ENCODE measurements around the gene ANKLE1.

The ANKLE1 gene

GRCh38 chr19:17326595-17326966 lies 44.9 kb downstream of the ANKLE1 start:
- 93% methylated on average over 9 of the region's 11 CpGs for WGBS (ENCODE audit: insufficient coverage)
- ChIA-PET CTCF (no interaction called here), POLR2A (interaction anchor here (2.0 kb wide), 1 partner anchor 17 kb away, joined by 6 read pairs; the partner anchor contains the start of gene DDA1)
- Histone ChIP-seq H3K9me3 (ENCODE audit: control extremely low read depth in 1 of 5, control insufficient read depth in 4 of 5, insufficient read depth in 2 of 5, low read depth in 1 of 5, low read length in 4 of 5) (no peaks in the 10 kb centered on the region), H3K27me3 (replicated peaks in 2 of 5; ENCODE audit: control insufficient read depth in 4 of 5, insufficient read depth in 5 of 5, low read length in 4 of 5) (peaks cover 0 to 12% (median 0%) of the 10 kb centered on the region in 5 experiments), H3K4me1 (ENCODE audit: control extremely low read depth in 1 of 4, control insufficient read depth in 4 of 4, insufficient read depth in 4 of 4, low read length in 3 of 4) (peaks cover 0 to 26% (median 20%) of the 10 kb centered on the region in 4 experiments), H3K4me3 (ENCODE audit: control insufficient read depth in 1 of 7, extremely low read depth in 1 of 7, insufficient read depth in 4 of 7, low read depth in 2 of 7, low read length in 6 of 7) (no peak overlapping the region), H3K36me3 (ENCODE audit: control insufficient read depth in 4 of 4, insufficient read depth in 4 of 4, low read length in 3 of 4) (peaks cover 0 to 13% (median 7%) of the 10 kb centered on the region in 4 experiments), H3K27ac (ENCODE audit: insufficient read depth in 1 of 2, low read depth in 1 of 2, low read length in 2 of 2, poor library complexity in 1 of 2, severe bottlenecking in 2 of 2) (no peak overlapping the region)
- no peak for DNase-seq

- ChIA-PET CTCF (interaction anchor here (0.8 kb wide), 1 partner anchor 65 kb away, joined by 3 read pairs; no protein-coding TSS in a partner anchor), POLR2A (interaction anchor here (2.0 kb wide), 1 partner anchor 17 kb away, joined by 6 read pairs; the partner anchor contains the start of gene DDA1)
- 94% methylated on average over 25 of the region's 27 CpGs for WGBS (ENCODE audit: insufficient coverage)
- Histone ChIP-seq H3K9me3 (ENCODE audit: control extremely low read depth in 1 of 5, control insufficient read depth in 4 of 5, insufficient read depth in 2 of 5, low read depth in 1 of 5, low read length in 4 of 5) (no peaks in the 10 kb centered on the region), H3K4me3 (ENCODE audit: control insufficient read depth in 1 of 7, extremely low read depth in 1 of 7, insufficient read depth in 4 of 7, low read depth in 2 of 7, low read length in 6 of 7) (no peak overlapping the region), H3K4me1 (ENCODE audit: control extremely low read depth in 1 of 4, control insufficient read depth in 4 of 4, insufficient read depth in 4 of 4, low read length in 3 of 4) (peaks cover 0 to 24% (median 20%) of the 10 kb centered on the region in 4 experiments), H3K27me3 (replicated peaks in 2 of 5; ENCODE audit: control insufficient read depth in 4 of 5, insufficient read depth in 5 of 5, low read length in 4 of 5) (peaks cover 0 to 12% (median 0%) of the 10 kb centered on the region in 5 experiments), H3K27ac (ENCODE audit: insufficient read depth in 1 of 2, low read depth in 1 of 2, low read length in 2 of 2, poor library complexity in 1 of 2, severe bottlenecking in 2 of 2) (no peak overlapping the region), H3K36me3 (ENCODE audit: control insufficient read depth in 4 of 4, insufficient read depth in 4 of 4, low read length in 3 of 4) (peaks cover 0 to 7% (median 2%) of the 10 kb centered on the region in 4 experiments)
- no peak for DNase-seq
Observed at GRCh38 chr19:17327068-17327653, 45.5 kb downstream of the ANKLE1 start.

GRCh38 chr19:17327654-17328516 lies 46.2 kb downstream of the ANKLE1 start:
- H3K4me1 ChIP-seq (ENCODE audit: control extremely low read depth in 1 of 4, control insufficient read depth in 4 of 4, insufficient read depth in 4 of 4, low read length in 3 of 4): peaks cover 0 to 25% (median 19%) of the 10 kb centered on the region in 4 experiments
- H3K36me3 ChIP-seq (ENCODE audit: control insufficient read depth in 4 of 4, insufficient read depth in 4 of 4, low read length in 3 of 4): no peaks in the 10 kb centered on the region
- 42% methylated on average over 50 of the region's 64 CpGs for WGBS (ENCODE audit: insufficient coverage)
- peak overlapping the region in 6 of 7 experiments; percentile 16 to 74 (median 56) for H3K4me3 ChIP-seq (ENCODE audit: control insufficient read depth in 1 of 7, extremely low read depth in 1 of 7, insufficient read depth in 4 of 7, low read depth in 2 of 7, low read length in 6 of 7)
- peaks cover 0 to 12% (median 0%) of the 10 kb centered on the region in 5 experiments for H3K27me3 ChIP-seq (replicated peaks in 2 of 5; ENCODE audit: control insufficient read depth in 4 of 5, insufficient read depth in 5 of 5, low read length in 4 of 5)
- no peaks in the 10 kb centered on the region for H3K9me3 ChIP-seq (ENCODE audit: control extremely low read depth in 1 of 5, control insufficient read depth in 4 of 5, insufficient read depth in 2 of 5, low read depth in 1 of 5, low read length in 4 of 5)
- peak in 2 of 3 donors; percentile 59 to 65 for DNase-seq
- CTCF ChIA-PET: interaction anchor here (0.7 to 1.3 kb wide), 3 partner anchors 14 to 64 kb away, joined by 3 to 4 read pairs (median 3); no protein-coding TSS in a partner anchor
- H3K27ac ChIP-seq (ENCODE audit: insufficient read depth in 1 of 2, low read depth in 1 of 2, low read length in 2 of 2, poor library complexity in 1 of 2, severe bottlenecking in 2 of 2): peak overlapping the region in 1 of 2 experiments; percentile 34
- POLR2A ChIA-PET: interaction anchor here (2.0 kb wide), 1 partner anchor 18 kb away, joined by 6 read pairs; the partner anchor contains the start of gene DDA1

GRCh38 chr19:17328517-17329365 lies 47.0 kb downstream of the ANKLE1 start:
- Histone ChIP-seq H3K27me3 (replicated peaks in 2 of 5; ENCODE audit: control insufficient read depth in 4 of 5, insufficient read depth in 5 of 5, low read length in 4 of 5) (peaks cover 0 to 12% (median 0%) of the 10 kb centered on the region in 5 experiments), H3K27ac (ENCODE audit: insufficient read depth in 1 of 2, low read depth in 1 of 2, low read length in 2 of 2, poor library complexity in 1 of 2, severe bottlenecking in 2 of 2) (peak overlapping the region in 1 of 2 experiments; percentile 34), H3K36me3 (ENCODE audit: control insufficient read depth in 4 of 4, insufficient read depth in 4 of 4, low read length in 3 of 4) (no peaks in the 10 kb centered on the region), H3K4me3 (ENCODE audit: control insufficient read depth in 1 of 7, extremely low read depth in 1 of 7, insufficient read depth in 4 of 7, low read depth in 2 of 7, low read length in 6 of 7) (peak overlapping the region in 5 of 7 experiments; percentile 16 to 74 (median 59)), H3K9me3 (ENCODE audit: control extremely low read depth in 1 of 5, control insufficient read depth in 4 of 5, insufficient read depth in 2 of 5, low read depth in 1 of 5, low read length in 4 of 5) (no peaks in the 10 kb centered on the region), H3K4me1 (ENCODE audit: control extremely low read depth in 1 of 4, control insufficient read depth in 4 of 4, insufficient read depth in 4 of 4, low read length in 3 of 4) (peaks cover 0 to 27% (median 19%) of the 10 kb centered on the region in 4 experiments)
- WGBS (ENCODE audit: insufficient coverage): 4% methylated on average over 68 of the region's 94 CpGs
- DNase-seq: peak in 2 of 3 donors; percentile 52 to 64
- ChIA-PET POLR2A (interaction anchor here (0.5 kb wide), 1 partner anchor 396 kb away, joined by 3 read pairs; no protein-coding TSS in a partner anchor), CTCF (interaction anchor here (1.3 kb wide), 1 partner anchor 17 kb away, joined by 4 read pairs; no protein-coding TSS in a partner anchor)

GRCh38 chr19:17329366-17330261 lies 47.9 kb downstream of the ANKLE1 start:
- no peaks in the 10 kb centered on the region for H3K9me3 ChIP-seq (ENCODE audit: control extremely low read depth in 1 of 5, control insufficient read depth in 4 of 5, insufficient read depth in 2 of 5, low read depth in 1 of 5, low read length in 4 of 5)
- H3K27ac ChIP-seq (ENCODE audit: insufficient read depth in 1 of 2, low read depth in 1 of 2, low read length in 2 of 2, poor library complexity in 1 of 2, severe bottlenecking in 2 of 2): no peak overlapping the region
- 73% methylated on average over 49 of the region's 51 CpGs for WGBS (ENCODE audit: insufficient coverage)
- peak overlapping the region in 2 of 7 experiments; percentile 46 to 63 for H3K4me3 ChIP-seq (ENCODE audit: control insufficient read depth in 1 of 7, extremely low read depth in 1 of 7, insufficient read depth in 4 of 7, low read depth in 2 of 7, low read length in 6 of 7)
- H3K4me1 ChIP-seq (ENCODE audit: control extremely low read depth in 1 of 4, control insufficient read depth in 4 of 4, insufficient read depth in 4 of 4, low read length in 3 of 4): peaks cover 0 to 31% (median 24%) of the 10 kb centered on the region in 4 experiments
- no peak for DNase-seq
- H3K27me3 ChIP-seq (replicated peaks in 2 of 5; ENCODE audit: control insufficient read depth in 4 of 5, insufficient read depth in 5 of 5, low read length in 4 of 5): peaks cover 0 to 12% (median 0%) of the 10 kb centered on the region in 5 experiments
- ChIA-PET CTCF (interaction anchor here (1.4 to 1.6 kb wide), 2 partner anchors 16 to 23 kb away, joined by 4 to 8 read pairs; no protein-coding TSS in a partner anchor), POLR2A (interaction anchor here (0.5 kb wide), 1 partner anchor 395 kb away, joined by 3 read pairs; no protein-coding TSS in a partner anchor)
- no peaks in the 10 kb centered on the region for H3K36me3 ChIP-seq (ENCODE audit: control insufficient read depth in 4 of 4, insufficient read depth in 4 of 4, low read length in 3 of 4)

Data from common myeloid progenitor, CD34-positive (primary cell).